GM18499 (cell line): ENCODE data around the gene SDR9C7.
"Not testable (repeated sequence)": the region's sequence is repeated elsewhere in the genome, so short reads cannot be mapped to it uniquely, and the experiment has no call there.

ENCODE experiments used
- ATAC-seq: cut with Tn5 transposase; IDR thresholded peaks from one replicate; pipeline ENCODE4 v1.9.1; 2021; ENCODE audit warnings: moderate number of reproducible peaks; ENCODE audit not compliant: insufficient read depth, unreplicated experiment

Gene SDR9C7

DNA sequence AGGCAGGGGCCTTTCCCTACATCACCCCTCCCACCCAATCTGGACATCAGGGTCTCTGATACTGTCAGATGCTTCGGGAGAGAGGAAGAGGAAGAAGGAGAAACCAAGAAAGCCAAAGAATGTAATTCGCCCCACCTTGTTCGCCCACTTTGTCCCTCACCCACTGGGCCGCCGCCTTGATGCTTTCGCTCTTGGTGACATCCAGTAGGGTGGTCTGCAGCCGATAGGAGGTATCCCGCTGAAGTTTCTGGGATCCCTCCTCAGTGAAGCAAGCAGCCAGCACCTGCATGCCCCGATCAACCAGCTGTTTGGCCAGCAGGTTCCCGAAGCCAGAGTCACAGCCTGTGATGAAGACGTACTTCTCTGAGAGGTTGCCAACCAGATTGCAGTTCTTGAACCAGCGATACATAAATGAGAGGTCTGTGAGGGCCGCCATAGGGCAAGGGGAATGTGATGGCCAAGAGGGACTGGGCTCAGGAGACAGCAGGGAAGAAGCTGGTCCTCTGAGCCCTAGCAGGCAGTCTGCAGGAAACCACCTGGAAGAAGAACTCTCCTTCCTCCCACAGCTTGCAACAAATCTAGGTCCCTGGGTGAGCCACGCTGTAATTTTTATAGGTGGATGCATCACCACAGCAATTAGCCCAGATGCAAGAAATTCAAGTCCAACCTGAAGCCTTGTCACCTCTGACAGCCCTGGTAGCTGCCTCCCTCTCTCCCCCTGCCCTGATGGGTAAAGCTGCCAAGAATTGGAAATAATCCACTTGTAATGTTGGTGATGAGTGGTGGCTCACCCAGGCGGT lies at the start of gene SDR9C7:
TSS of gene SDR9C7 (minus strand) at position 583 of the 800 bp plus-strand sequence. CDS start at position 436, 147 bp downstream.
- no peak for ATAC-seq

DNA sequence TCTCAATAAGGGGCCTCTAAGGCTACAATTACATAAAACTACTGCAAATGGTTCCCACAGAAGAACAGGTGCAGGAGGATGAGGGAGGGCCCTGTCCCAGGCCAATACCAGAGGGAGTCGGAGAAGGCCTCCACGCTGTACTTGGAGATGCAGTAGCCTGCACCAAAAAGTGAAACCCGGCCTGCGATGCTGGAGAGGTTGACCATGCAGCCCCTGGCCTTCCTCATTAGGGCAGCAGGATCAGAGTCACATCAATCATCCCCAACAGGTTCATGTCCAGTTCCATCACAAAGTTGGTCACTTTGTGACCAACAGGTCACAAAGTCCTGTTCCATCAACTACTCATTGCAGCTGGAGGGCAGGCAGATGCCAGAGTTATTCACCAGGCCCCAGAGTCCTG lies 49.2 kb upstream of the SDR9C7 start:
- no peak for ATAC-seq

DNA sequence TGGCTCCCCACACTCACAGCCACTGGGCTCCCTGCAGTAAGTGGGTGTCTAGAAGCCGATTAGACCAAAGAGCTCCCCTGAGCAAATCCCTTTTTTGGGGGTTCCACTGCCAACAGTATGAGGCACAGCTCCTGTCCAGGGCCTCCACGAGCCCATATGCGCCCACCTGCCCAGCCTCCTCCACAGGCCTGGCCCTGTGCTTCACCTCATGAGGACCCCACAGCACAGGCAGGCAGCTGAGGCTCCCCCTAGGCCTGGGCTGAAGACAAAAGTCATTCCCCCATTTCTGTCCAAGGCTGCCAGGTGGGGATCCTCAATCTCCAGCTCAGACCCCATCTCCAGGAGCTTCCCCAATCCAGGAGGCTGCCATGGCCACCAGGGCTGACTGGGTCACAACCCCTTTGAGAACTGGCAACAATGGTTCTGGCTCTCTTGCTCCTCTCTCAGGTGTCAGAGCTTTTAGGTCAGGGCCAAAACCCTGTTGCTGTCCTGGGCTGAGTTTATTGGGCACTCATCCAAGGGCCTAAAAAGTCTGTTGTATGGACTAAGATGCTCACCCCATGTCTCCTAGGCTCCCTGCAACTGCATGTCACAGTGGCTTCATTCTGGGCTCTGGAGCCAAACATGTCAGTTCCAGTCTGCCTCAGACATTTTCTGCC lies 48.5 kb upstream of the SDR9C7 start:
- ATAC-seq: not testable (repeated sequence)

DNA sequence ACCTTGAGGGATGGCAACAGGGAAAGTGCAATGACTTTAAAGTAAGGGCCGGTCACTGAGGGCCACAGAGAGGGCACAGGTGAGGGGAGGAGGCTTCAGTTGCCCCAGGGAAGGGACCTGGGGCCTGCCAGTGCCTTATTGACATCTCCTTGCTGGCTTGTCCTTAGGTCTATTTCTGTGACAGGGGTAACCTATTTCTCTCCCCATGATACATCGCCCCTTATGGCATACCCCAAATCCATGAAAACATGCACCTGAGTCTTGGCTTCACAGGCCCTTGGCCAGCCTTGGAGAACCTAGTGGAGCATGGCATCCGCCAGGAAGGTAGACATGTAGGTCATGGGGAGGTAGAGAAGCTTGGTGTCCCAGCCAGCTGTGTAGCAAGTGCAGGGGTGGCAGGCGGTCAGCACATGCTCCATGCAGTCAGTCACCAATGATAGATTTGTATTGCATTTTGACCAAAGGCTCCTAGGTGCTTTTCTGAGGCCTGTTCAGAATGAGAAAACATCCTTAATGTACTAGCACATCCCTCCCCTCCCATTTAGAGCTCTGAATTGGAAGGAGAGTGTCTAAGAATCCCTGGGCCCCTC lies 46.8 kb upstream of the SDR9C7 start:
- no peak for ATAC-seq

DNA sequence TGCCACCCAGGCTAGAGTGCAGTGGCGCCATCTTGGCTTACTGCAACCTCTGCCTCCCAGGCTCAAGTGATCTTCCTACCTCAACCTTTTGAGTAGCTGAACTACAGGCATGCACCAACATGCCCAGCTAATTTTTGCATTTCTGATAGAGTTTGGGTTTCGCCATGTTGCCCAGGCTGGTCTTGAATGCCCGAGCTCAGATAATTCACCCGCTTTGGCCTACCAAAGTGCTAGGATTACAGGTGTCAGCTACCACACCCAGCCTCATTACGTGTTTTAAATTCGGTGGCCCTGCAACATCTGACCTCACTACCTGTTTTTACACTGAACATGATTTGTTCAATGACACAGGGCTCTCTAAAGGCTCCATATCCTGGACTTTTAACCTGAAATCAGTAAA lies 46.1 kb upstream of the SDR9C7 start:
- ATAC-seq: no peak

DNA sequence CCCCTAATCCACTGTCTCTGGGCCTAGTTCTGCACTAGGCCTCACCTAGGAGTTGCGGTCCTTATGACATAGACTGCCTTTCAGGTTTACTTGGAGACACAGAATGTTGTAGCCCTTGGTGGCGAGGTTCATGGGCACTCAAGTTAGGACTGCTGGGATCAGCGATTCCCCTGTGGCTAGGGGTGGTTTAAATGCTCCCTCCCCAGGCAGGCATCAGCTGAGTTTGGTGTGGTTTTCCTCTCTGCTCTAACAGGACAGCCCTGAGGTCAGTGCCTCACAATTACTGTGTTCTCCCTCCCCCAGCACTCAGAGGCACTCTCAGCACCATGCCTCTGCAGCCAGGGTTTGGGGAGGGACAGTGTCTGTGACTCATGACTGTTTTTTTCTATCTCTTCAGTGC lies 45.4 kb upstream of the SDR9C7 start:
- ATAC-seq: no peak

DNA sequence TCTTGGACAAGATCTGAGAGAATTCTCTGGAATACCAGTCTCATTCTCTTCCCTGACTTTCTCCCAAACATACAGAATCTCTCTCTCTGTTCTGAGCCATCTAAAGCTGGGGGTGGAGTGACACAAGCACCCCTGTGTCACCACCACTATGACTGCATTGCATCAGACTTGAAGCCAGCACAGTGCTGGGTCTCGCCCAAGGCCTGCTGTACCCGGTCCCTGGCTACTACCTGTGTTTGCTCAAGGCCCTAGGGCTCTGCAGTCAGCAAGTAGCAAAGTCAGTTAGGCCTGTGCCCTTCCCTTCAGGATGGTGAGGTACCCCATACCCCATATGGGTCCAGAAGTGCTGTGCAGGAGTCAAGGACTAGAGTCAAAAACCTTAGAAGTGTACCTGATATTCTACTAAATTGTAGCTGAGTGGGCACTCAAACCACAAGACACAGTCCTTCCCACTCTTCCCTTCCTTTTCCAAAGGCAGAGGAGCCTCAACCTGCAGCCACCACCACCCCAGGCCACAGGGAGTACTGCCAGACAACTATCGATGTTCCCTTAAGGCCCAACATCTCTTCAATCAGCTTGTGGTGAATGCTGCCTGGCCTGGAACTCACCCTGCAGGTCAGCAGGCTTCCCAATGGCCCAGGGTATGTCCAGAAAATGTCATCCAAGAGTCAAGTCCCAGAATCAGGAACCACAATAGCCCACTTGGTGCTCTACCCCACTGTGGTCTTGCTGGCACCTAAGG lies 44.4 kb upstream of the SDR9C7 start:
- no peak for ATAC-seq

DNA sequence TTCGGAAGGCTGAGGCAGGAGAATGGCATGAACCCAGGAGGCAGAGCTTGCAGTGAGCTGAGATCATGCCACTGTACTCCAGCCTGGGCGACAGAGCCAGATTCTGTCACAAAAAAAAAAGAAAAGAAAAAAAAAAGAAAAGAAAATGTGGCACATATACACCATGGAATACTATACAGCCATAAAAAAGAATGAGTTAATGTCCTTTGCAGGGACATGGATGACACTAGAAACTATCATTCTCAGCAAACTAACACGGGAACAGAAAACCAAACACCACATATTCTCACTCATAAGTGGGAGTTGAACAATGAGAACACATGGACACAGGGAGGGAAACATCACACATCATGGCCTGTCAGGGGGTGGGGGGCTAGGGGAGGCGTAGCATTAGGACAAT lies 43.2 kb upstream of the SDR9C7 start:
- ATAC-seq: not testable (repeated sequence)

DNA sequence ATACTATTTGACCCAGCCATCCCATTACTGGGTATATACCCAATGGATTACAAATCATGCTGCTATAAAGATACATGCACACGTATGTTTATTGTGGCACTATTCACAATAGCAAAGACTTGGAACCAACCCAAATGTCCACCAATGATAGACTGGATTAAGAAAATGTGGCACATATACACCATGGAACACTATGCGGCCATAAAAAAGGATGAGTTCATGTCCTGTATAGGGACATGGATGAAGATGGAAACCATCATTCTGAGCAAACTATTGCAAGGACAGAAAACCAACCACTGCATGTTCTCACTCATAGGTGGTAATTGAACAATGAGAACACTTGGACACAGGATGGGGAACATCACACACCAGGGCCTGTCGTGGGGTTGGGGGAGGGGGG lies 40.0 kb upstream of the SDR9C7 start:
- not testable (repeated sequence) for ATAC-seq

DNA sequence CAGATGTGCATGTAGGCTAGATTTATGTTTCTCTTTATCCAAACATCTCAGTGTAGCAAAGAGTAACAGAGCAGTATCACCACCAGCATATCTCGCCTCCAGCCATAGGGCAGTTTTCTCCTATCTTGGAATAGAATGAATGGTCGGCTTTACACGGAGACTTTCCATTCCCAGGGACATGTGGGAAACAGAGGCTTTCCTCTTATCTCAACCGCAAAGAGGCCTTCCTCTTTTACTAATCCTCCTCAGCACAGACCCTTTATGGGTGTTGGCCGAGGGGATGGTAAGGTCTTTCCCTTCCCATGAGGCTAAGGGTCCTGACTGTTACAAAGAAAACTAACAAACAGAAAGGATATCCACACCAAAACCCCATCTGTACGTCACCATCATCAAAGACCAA lies 34.7 kb upstream of the SDR9C7 start:
- not testable (repeated sequence) for ATAC-seq

DNA sequence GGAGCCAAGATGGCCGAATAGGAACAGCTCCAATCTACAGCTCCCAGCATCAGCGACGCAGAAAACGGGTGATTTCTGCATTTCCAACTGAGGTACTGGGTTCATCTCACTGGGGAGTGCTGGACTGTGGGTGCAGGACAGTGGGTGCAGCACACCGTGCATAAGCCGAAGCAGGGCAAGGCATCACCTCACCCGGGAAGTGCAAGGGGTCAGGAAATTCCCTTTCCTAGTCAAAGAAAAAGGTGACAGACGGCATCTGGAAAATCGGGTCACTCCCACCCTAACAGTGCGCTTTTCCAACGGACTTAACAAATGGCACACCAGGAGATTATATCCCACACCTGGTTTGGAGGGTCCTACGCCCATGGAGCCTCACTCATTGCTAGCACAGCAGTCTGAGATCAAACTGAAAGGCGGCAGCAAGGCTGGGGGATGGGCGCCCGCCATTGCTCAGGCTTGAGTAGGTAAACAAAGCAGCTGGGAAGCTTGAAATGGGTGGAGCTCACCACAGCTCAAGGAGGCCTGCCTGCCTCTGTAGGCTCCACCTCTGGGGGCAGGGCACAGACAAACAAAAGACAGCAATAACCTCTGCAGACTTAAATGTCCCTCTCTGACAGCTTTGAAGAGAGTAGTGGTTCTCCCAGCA lies 31.9 kb upstream of the SDR9C7 start:
- ATAC-seq: not testable (repeated sequence)

DNA sequence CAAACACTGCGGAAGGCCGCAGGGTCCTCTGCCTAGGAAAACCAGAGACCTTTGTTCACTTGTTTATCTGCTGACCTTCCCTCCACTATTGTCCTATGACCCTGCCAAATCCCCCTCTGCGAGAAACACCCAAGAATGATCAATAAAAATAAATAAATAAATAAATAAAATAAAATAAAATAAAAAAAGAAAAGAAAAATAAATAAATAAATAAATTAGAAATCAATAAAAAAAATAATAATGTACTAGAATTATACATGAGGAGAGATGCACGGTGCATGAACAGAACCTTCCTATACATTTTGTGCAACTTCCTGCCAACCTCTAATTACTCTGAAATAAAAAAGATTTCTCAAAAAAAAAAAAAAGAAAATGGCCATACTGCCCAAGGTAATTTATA lies 30.9 kb upstream of the SDR9C7 start:
- ATAC-seq: not testable (repeated sequence)

DNA sequence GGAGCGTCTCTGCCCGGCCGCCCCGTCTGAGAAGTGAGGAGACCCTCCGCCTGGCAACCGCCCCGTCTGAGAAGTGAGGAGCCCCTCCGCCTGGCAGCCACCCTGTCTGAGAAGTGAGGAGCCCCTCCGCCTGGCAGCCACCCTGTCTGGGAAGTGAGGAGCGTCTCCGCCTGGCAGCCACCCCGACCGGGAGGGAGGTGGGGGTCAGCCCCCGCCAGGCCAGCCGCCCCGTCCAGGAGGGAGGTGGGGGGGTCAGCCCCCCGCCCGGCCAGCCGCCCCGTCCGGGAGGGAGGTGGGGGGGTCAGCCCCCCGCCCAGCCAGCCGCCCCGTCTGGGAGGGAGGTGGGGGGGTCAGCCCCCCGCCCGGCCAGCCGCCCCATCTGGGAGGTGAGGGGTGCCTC lies 29.3 kb upstream of the SDR9C7 start:
- not testable (repeated sequence) for ATAC-seq

DNA sequence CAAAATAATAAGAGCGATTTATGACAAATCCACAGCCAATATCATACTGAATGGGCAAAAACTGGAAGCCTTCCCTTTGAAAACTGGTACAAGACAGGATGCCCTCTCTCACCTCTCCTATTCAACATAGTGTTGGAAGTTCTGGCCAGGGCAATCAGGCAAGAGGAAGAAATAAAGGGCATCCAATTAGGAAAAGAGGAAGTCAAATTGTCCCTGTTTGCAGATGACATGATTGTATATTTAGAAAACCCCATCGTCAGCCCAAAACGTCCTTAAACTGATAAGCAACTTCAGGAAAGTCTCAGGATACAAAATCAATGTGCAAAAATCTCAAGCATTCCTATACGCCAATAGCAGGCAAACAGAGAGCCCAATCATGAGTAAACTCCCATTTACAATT lies 28.0 kb upstream of the SDR9C7 start:
- not testable (repeated sequence) for ATAC-seq

DNA sequence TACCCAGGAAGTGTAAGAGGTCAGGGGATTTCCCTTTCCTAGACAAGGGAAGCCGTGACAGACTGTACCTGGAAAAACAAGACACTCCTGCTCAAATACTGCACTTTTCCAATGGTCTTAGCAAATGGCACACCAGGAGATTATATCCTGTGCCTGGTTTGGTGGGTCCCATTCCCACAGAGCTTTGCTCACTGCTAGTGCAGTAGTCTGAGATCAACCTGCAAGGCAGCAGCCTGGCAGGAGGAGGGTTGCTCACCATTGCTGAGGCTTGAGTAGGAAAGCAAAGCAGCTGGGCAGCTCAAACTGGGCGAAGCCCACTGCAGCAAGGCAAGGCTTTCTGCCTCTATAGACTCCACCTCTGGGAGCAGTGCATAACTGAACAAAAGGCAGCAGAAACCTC lies 24.2 kb upstream of the SDR9C7 start:
- no peak for ATAC-seq

DNA sequence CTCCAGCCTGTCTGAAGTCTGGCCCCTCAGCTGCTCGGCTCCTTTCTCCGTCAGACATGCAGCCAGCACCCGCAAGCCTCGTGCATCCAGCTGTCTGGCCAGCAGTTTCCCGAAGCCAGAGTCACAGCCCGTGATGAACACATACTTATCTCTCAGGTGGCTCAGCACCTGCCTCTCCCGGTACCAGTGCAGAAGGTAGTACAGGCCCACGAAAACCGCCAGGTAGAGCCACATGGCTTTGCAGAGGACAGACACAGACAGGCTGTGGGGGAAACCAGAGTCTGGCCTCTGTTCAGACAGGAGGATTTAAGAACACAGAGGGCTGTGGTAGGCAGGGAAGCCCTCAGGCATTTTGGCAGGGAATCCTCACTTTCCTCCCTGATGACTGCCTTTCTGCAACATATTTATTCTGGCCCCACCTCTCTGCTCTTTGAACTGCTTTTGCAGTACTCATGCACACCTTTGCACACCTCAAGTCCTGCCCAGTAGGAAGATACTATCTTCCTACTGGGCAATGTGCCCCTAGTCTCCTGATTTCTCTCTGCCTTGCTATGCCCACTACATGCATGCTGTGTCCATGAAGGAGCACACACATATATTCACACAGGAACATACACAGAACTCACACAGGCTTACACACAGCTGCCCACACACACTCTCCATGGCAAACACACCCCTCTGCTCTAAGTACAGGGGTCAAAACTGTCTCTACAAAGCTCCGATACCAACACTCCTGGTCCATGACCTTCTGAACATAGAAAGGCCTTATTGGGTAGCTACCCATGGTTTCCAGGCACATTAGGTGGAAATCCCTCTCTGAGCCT lies 23.2 kb upstream of the SDR9C7 start, which contains the start of gene RDH16:
TSS of gene RDH16 (minus strand) at position 380 of the 824 bp plus-strand sequence. CDS start at position 234, 146 bp downstream.
- ATAC-seq: no peak

DNA sequence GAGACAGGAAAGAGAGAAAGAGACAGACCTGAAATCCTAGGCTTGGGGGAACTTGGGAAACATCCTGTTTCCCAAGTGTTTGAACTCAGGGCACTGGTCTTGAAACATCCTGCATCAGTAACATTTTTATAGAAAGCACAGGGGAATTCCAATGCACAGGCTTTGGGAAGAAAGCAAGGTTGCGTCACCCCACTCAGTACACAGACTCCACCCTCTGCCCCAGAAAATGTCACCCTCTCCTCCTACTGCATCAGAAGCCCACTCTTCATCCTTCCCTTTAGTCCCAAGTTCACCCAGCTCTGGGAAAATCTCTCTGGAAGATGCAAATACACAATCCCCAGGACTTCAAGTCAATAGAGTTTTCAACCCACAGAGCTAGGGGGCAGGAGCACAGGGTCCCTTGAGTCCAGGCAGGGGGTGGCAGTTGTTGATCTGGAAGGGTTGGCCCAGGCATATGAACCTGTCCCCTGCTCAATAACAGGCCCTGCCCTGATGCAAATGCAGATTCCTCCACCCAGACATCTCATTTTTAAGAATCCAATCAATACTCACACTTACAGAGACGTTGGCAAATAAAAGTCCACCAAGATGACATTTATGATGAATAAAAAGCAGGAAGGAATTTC lies 21.5 kb upstream of the SDR9C7 start:
- no peak for ATAC-seq

DNA sequence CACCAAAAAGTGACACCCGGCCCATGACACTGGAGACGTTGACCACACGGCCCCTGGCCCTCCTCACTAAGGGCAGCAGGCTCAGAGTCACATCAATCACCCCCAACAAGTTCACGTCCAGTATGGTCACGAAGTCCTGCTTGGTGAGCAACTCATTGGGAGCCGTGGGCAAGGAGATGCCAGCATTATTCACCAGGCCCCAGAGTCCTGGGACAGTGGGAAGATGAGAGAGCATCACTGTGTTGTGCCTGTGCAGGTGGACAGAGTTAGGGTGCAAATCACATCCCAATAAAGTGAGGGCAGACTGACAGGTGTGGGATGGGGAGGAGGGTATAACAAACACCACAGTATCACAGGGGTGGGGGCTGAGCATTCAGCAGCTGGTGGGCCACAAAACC lies 20.7 kb upstream of the SDR9C7 start:
- no peak for ATAC-seq
